ENCODE measurements around the gene UBASH3A. TPM values are rescaled to one million over a fixed set of nuclear protein-coding genes. Genes with fewer than 3 reads are reported as not detected.

Gene UBASH3A
- total RNA-seq, 1 experiment from 2014 or later = 0.07 TPM

DNA sequence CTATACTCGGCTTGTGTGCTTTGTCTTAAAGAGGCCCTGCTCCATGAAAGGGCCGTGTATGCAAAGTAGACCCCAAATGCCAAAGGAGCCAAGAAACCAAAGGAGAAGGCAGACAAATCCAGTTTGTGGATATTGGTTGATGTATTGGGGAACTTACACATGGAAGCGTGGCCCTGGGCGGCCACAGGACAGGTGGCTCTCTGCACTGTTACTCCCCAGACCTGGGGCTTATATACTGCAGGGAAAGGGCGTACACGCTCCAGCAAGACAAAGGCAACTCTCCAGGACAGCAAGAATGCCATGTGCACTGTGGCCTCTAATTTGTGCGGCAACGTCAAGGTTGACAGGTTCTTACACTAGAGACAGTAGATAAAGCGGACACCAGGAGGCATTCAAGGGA is 67.5 kb downstream of the UBASH3A start (continued):
- TF ChIP-seq, protein P1, sequence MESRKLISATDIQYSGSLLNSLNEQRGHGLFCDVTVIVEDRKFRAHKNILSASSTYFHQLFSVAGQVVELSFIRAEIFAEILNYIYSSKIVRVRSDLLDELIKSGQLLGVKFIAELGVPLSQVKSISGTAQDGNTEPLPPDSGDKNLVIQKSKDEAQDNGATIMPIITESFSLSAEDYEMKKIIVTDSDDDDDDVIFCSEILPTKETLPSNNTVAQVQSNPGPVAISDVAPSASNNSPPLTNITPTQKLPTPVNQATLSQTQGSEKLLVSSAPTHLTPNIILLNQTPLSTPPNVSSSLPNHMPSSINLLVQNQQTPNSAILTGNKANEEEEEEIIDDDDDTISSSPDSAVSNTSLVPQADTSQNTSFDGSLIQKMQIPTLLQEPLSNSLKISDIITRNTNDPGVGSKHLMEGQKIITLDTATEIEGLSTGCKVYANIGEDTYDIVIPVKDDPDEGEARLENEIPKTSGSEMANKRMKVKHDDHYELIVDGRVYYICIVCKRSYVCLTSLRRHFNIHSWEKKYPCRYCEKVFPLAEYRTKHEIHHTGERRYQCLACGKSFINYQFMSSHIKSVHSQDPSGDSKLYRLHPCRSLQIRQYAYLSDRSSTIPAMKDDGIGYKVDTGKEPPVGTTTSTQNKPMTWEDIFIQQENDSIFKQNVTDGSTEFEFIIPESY (IDR thresholded peaks at IDR 0.05; ENCODE audit: extremely low read depth, insufficient replicate concordance, low read length) = no peak
- no peak for TF ChIP-seq POLR2AphosphoS5 (IDR thresholded peaks at IDR 0.05; ENCODE audit: low read depth, low read length)
- TF ChIP-seq SP1 (IDR thresholded peaks at IDR 0.05; ENCODE audit: low read depth) = no peak
- TF ChIP-seq, protein P2, sequence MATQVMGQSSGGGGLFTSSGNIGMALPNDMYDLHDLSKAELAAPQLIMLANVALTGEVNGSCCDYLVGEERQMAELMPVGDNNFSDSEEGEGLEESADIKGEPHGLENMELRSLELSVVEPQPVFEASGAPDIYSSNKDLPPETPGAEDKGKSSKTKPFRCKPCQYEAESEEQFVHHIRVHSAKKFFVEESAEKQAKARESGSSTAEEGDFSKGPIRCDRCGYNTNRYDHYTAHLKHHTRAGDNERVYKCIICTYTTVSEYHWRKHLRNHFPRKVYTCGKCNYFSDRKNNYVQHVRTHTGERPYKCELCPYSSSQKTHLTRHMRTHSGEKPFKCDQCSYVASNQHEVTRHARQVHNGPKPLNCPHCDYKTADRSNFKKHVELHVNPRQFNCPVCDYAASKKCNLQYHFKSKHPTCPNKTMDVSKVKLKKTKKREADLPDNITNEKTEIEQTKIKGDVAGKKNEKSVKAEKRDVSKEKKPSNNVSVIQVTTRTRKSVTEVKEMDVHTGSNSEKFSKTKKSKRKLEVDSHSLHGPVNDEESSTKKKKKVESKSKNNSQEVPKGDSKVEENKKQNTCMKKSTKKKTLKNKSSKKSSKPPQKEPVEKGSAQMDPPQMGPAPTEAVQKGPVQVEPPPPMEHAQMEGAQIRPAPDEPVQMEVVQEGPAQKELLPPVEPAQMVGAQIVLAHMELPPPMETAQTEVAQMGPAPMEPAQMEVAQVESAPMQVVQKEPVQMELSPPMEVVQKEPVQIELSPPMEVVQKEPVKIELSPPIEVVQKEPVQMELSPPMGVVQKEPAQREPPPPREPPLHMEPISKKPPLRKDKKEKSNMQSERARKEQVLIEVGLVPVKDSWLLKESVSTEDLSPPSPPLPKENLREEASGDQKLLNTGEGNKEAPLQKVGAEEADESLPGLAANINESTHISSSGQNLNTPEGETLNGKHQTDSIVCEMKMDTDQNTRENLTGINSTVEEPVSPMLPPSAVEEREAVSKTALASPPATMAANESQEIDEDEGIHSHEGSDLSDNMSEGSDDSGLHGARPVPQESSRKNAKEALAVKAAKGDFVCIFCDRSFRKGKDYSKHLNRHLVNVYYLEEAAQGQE (IDR thresholded peaks at IDR 0.05; ENCODE audit: low read depth) = no peak
- no peak for TF ChIP-seq ELF1 (IDR thresholded peaks at IDR 0.05; ENCODE audit: borderline replicate concordance, low read depth)

DNA sequence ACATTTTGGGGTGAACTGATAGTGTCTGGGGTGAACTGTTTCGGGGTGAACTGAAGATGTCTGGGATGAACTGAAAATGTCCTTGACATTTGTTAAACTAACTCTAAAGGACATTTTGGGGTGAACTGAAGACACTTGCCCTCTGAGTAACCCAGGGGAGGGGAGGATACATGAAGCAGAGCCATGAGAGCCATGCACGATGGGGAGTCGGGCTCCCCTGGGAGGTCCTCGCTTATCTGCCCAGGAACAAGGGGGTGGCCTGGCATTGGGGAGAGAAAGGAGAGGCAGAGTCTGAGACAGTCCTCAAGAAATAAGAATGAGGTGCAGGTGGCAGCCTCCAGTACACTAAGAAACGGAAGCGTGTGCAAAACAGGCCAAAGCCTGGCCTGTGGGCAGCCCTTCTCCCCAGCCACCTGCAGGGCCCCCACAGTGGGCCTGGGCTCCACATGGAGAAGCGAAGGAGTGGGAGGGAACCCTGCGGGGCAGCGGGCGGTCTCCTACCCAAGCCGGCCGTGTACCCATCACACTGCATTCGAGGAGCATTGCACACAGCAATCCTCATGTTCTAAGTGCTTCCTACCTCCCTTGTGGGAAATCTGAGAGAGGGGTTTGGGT is 68.1 kb downstream of the UBASH3A start:
- H3K9ac ChIP-seq (ENCODE audit: low read length) = no peak overlapping the region
- no peak for DNase-seq (ENCODE audit: low read depth, low spot score)
- BruUV-seq (replicated peaks) = no TSS peak
- H3K27me3 ChIP-seq (ENCODE audit: insufficient read depth, low read length) = no peaks in the 10 kb centered on the region
- H3K4me2 ChIP-seq (ENCODE audit: low read length) = no peak overlapping the region
- intact Hi-C loops (cut with micrococcal nuclease) = no loop called here
- CTCF ChIA-PET = no interaction called here
- H2AFZ ChIP-seq (ENCODE audit: low read depth, low read length, poor library complexity, severe bottlenecking) = no peak overlapping the region
- no peaks in the 10 kb centered on the region for H3K9me3 ChIP-seq (ENCODE audit: control insufficient read depth in 1 of 2, insufficient read depth in 1 of 2, low read depth in 1 of 2, low read length in 2 of 2)
- no peak overlapping the region for H3K27ac ChIP-seq (ENCODE audit: low read depth, low read length)
- no peaks in the 10 kb centered on the region for H4K20me1 ChIP-seq (ENCODE audit: insufficient read depth)
- H3K79me2 ChIP-seq (ENCODE audit: insufficient read depth, low read length) = no peaks in the 10 kb centered on the region
- no peaks in the 10 kb centered on the region for H3K9me2 ChIP-seq (ENCODE audit: insufficient read depth)
- POLR2A ChIA-PET = no interaction called here
- RAD21 ChIA-PET (ENCODE audit: low non-redundant PET in 1 of 2, low total read pairs in 2 of 2, uncharacterized antibody in 2 of 2, unreplicated experiment in 2 of 2) = no interaction called here
- no peaks in the 10 kb centered on the region for H3K36me3 ChIP-seq (ENCODE audit: control insufficient read depth in 1 of 2, insufficient read depth in 2 of 2, low read length in 2 of 2)
- no peak overlapping the region for H3K4me3 ChIP-seq (replicated peaks in 1 of 2; ENCODE audit: low read depth in 1 of 2, low read length in 2 of 2)
- peaks cover 15 to 27% of the 10 kb centered on the region in 2 experiments for H3K4me1 ChIP-seq (ENCODE audit: control insufficient read depth in 1 of 2, insufficient read depth in 2 of 2, low read length in 2 of 2)
- ATAC-seq = no peak
- TF ChIP-seq, protein P3, sequence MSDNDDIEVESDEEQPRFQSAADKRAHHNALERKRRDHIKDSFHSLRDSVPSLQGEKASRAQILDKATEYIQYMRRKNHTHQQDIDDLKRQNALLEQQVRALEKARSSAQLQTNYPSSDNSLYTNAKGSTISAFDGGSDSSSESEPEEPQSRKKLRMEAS (IDR thresholded peaks at IDR 0.05) = no peak
- TF ChIP-seq FOSL1 (IDR thresholded peaks at IDR 0.05; ENCODE audit: low read depth) = no peak

Measured in HCT116 (cell line).